Islet of Langerhans (tissue), 1 donor: ENCODE measurements around the gene CYBB.

ENCODE experiments used
- FAIRE-seq: peaks from one replicate; lab custom pipeline; 2011; peaks lifted over from hg19 to GRCh38; lab: Jason Lieb, UNC

Gene CYBB

GRCh38 chrX:37786624-37787422, 7.0 kb downstream of the CYBB start:
- FAIRE-seq = no peak

GRCh38 chrX:37787423-37787869, 7.6 kb downstream of the CYBB start:
- FAIRE-seq = no peak

GRCh38 chrX:37796310-37796709, 16.5 kb downstream of the CYBB start:
- peak; percentile 97 for FAIRE-seq

GRCh38 chrX:37796805-37797204, 16.9 kb downstream of the CYBB start:
- FAIRE-seq = no peak

GRCh38 chrX:37799936-37800335, 20.1 kb downstream of the CYBB start:
- no peak for FAIRE-seq

- FAIRE-seq = no peak
Observed at GRCh38 chrX:37800717-37801116, 20.9 kb downstream of the CYBB start.

GRCh38 chrX:37802028-37802427, 22.2 kb downstream of the CYBB start:
- FAIRE-seq = peak; percentile 74

- FAIRE-seq = no peak
Observed at GRCh38 chrX:37803057-37803456, 23.2 kb downstream of the CYBB start.

- FAIRE-seq = no peak
Observed at GRCh38 chrX:37809970-37810369, 30.1 kb downstream of the CYBB start.

- FAIRE-seq = no peak
Observed at GRCh38 chrX:37812110-37812509, 32.3 kb downstream of the CYBB start.

- FAIRE-seq = no peak
Observed at GRCh38 chrX:37813570-37813969, 33.7 kb downstream of the CYBB start.

GRCh38 chrX:37815366-37815765, 35.5 kb downstream of the CYBB start:
- FAIRE-seq = peak; percentile 41

GRCh38 chrX:37816766-37817165, 36.9 kb downstream of the CYBB start:
- FAIRE-seq = peak; percentile 79

GRCh38 chrX:37817176-37817575, 37.3 kb downstream of the CYBB start:
- no peak for FAIRE-seq

- no peak for FAIRE-seq
Observed at GRCh38 chrX:37817579-37817978, 37.7 kb downstream of the CYBB start.

- FAIRE-seq = no peak
Observed at GRCh38 chrX:37818031-37818430, 38.2 kb downstream of the CYBB start.

GRCh38 chrX:37820646-37821045, 40.8 kb downstream of the CYBB start:
- FAIRE-seq = no peak

GRCh38 chrX:37824491-37825214, 44.8 kb downstream of the CYBB start:
- no peak for FAIRE-seq

GRCh38 chrX:37825215-37825842, 45.5 kb downstream of the CYBB start:
- FAIRE-seq = peak; percentile 92

GRCh38 chrX:37829721-37830120, 49.9 kb downstream of the CYBB start:
- no peak for FAIRE-seq

- no peak for FAIRE-seq
Observed at GRCh38 chrX:37830371-37830770, 50.5 kb downstream of the CYBB start.

GRCh38 chrX:37834937-37835336, 55.1 kb downstream of the CYBB start:
- FAIRE-seq = peak; percentile 78

- FAIRE-seq = no peak
Observed at GRCh38 chrX:37840931-37841330, 61.1 kb downstream of the CYBB start.
